SU-DHL-6 (cell line): ENCODE results near the gene MMP24OS.

Source experiments
- H2AFZ ChIP-seq: fragments of 200-600 bp; sonication (generic); 2 replicates; pipeline ENCODE4 v1.6.1; 2014; ENCODE audit warnings: low read depth, mild to moderate bottlenecking, moderate library complexity, mixed read lengths, antibody characterized with exemption, low read length; ENCODE audit not compliant: severe bottlenecking
- H3F3A ChIP-seq: fragments of 200-600 bp; shearing (Covaris generic); 2 replicates; pipeline ENCODE4 v1.6.0; 2016; ENCODE audit warnings: antibody characterized with exemption, mild to moderate bottlenecking; ENCODE audit not compliant: insufficient read depth
- H3K27ac ChIP-seq: fragments of 200-600 bp; sonication (generic); 2 replicates; pipeline ENCODE4 v1.5.1; 2016; ENCODE audit warnings: low read depth, mild to moderate bottlenecking, low read length, moderate library complexity, mixed read lengths
- H3K27me3 ChIP-seq: fragments of 200-600 bp; sonication (generic), shearing (Covaris generic); 2 replicates; pipeline ENCODE4 v1.6.0; 2014; ENCODE audit warnings: mild to moderate bottlenecking, low read length
- H3K36me3 ChIP-seq: fragments of 200-600 bp; sonication (generic); 2 replicates; pipeline ENCODE4 v1.6.1; 2014; ENCODE audit warnings: mild to moderate bottlenecking, low read length, mixed read lengths
- H3K4me2 ChIP-seq: fragments of 300-600, 200-600 bp; shearing (Covaris generic), sonication (generic); 2 replicates; pipeline ENCODE4 v1.6.0; 2014; ENCODE audit warnings: low read length, low read depth, mild to moderate bottlenecking; ENCODE audit not compliant: poor library complexity, severe bottlenecking
- H3K4me3 ChIP-seq: fragments of 200-600 bp; sonication (generic); 2 replicates; pipeline ENCODE4 v1.5.1; 2014; ENCODE audit warnings: antibody characterized with exemption, low read length, mild to moderate bottlenecking, mixed read lengths; ENCODE audit not compliant: insufficient read depth, poor library complexity, severe bottlenecking
- H3K79me2 ChIP-seq: fragments of 200-600 bp; sonication (generic); 2 replicates; pipeline ENCODE4 v1.6.1; 2014; ENCODE audit warnings: mild to moderate bottlenecking, low read length, moderate library complexity; ENCODE audit not compliant: insufficient read depth
- H3K9ac ChIP-seq: fragments of 200-600 bp; sonication (generic); 2 replicates; pipeline ENCODE4 v1.7.0; 2014; ENCODE audit warnings: mild to moderate bottlenecking, low read length
- H3K9me2 ChIP-seq: fragments of 200-600 bp; sonication (generic); replicated peaks from 2 replicates; pipeline ENCODE4 v1.6.1; 2014; ENCODE audit warnings: low read length; ENCODE audit not compliant: insufficient read depth
- H3K9me3 ChIP-seq: fragments of 200-600 bp; sonication (generic); 2 replicates; pipeline ENCODE4 v1.6.1; 2014; ENCODE audit warnings: low read length, mixed read lengths; ENCODE audit not compliant: insufficient read depth
- H4K20me1 ChIP-seq: fragments of 200-600 bp; sonication (generic); 2 replicates; pipeline ENCODE4 v1.6.1; 2014; ENCODE audit warnings: low read depth, mild to moderate bottlenecking, antibody characterized with exemption, low read length, moderate library complexity, mixed read lengths
- EZH2phosphoT487 ChIP-seq: fragments of 200-600 bp; sonication (generic), shearing (Covaris generic); conservative IDR thresholded peaks from 2 replicates; pipeline ENCODE4 v1.6.1; 2018; ENCODE audit warnings: mild to moderate bottlenecking, antibody characterized with exemption, low read length, moderate library complexity, mixed read lengths
- TF ChIP-seq, protein P1 (sequence below): fragments of 200-600 bp; sonication (generic); IDR thresholded peaks from one replicate; pipeline ENCODE4 v1.5.1; 2017; ENCODE audit warnings: antibody characterized with exemption, mild to moderate bottlenecking, low read length, moderate library complexity; ENCODE audit not compliant: insufficient read depth, poor library complexity, severe bottlenecking

Gene MMP24OS

DNA sequence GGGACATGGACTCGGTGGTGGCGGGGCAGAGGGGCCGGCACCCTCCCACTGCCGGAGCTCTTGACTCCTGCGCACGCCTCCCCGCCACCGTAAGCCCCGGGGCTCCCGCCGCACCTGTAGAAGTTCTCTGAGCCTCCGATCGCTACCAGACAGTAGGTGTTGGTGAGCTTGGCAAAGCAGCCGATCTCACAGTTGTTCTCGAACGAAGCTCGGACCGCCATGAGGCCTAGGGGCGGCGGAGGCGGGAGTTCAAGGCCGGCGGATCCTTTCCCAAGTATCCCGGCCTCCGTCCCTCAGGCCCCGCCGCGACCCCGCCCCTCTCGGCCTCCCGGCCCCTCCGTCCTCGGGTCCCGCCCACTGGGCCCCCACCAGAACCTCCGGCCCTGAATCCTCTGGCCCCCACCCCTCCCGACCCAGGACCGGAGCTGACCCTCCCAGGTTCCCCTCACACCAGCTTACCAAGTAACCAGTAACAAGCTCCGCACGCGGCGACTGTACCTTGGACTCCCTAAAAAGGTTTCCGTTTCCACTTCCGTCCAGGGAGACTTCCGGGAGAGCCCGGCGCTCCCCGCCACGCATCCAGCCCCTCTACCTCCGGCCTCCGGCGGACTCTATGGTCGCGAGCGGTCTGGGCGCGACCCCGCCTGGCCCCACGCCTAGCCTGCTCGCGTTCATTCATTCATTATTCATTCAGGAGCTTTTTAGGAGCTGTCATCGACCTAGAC lies 6.5 kb upstream of the MMP24OS start, which contains the start of gene EIF6:
TSS of gene EIF6 (minus strand) at position 506 of the 725 bp plus-strand sequence. CDS start at position 221, 285 bp downstream.
- Histone ChIP-seq H3K9ac (peak within 1 kb of the TSS; percentile 90), H3K79me2 (peaks cover 25% of the 10 kb centered on the region), H4K20me1 (no peaks in the 10 kb centered on the region), H3K4me3 (peak within 1 kb of the TSS; percentile 85), H3K9me3 (no peaks in the 10 kb centered on the region), H3K27ac (peak within 1 kb of the TSS; percentile 42), H3F3A (peaks cover 6% of the 10 kb centered on the region), H2AFZ (peak within 1 kb of the TSS; percentile 96), H3K27me3 (no peaks in the 10 kb centered on the region), H3K4me2 (peak within 1 kb of the TSS; percentile 80), H3K36me3 (0 out of 2 replicates have a peak, but pooled peaks cover 6% of the 10 kb centered on the region), H3K9me2 (no peaks in the 10 kb centered on the region)
- TF ChIP-seq, protein P1, sequence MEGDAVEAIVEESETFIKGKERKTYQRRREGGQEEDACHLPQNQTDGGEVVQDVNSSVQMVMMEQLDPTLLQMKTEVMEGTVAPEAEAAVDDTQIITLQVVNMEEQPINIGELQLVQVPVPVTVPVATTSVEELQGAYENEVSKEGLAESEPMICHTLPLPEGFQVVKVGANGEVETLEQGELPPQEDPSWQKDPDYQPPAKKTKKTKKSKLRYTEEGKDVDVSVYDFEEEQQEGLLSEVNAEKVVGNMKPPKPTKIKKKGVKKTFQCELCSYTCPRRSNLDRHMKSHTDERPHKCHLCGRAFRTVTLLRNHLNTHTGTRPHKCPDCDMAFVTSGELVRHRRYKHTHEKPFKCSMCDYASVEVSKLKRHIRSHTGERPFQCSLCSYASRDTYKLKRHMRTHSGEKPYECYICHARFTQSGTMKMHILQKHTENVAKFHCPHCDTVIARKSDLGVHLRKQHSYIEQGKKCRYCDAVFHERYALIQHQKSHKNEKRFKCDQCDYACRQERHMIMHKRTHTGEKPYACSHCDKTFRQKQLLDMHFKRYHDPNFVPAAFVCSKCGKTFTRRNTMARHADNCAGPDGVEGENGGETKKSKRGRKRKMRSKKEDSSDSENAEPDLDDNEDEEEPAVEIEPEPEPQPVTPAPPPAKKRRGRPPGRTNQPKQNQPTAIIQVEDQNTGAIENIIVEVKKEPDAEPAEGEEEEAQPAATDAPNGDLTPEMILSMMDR, result no peak
- TF ChIP-seq EZH2phosphoT487, result no peak

GRCh38 chr20:35283441-35284266 lies 5.7 kb upstream of the MMP24OS start:
- H3K4me3 ChIP-seq, result peak overlapping the region; percentile 85
- H3K27me3 ChIP-seq, result no peaks in the 10 kb centered on the region
- H3K9ac ChIP-seq, result peak overlapping the region; percentile 90
- peaks cover 25% of the 10 kb centered on the region for H3K79me2 ChIP-seq
- 0 out of 2 replicates have a peak, but pooled peaks cover 6% of the 10 kb centered on the region for H3K36me3 ChIP-seq
- no peak overlapping the region for H2AFZ ChIP-seq
- no peaks in the 10 kb centered on the region for H3K9me3 ChIP-seq
- TF ChIP-seq, protein P1, result no peak
- TF ChIP-seq EZH2phosphoT487, result no peak
- H3K27ac ChIP-seq, result 0 out of 2 replicates have a peak overlapping the region, but pooled peaks have one; percentile 42
- no peaks in the 10 kb centered on the region for H4K20me1 ChIP-seq
- no peaks in the 10 kb centered on the region for H3K9me2 ChIP-seq
- peaks cover 14% of the 10 kb centered on the region for H3F3A ChIP-seq
- peak overlapping the region; percentile 80 for H3K4me2 ChIP-seq

DNA sequence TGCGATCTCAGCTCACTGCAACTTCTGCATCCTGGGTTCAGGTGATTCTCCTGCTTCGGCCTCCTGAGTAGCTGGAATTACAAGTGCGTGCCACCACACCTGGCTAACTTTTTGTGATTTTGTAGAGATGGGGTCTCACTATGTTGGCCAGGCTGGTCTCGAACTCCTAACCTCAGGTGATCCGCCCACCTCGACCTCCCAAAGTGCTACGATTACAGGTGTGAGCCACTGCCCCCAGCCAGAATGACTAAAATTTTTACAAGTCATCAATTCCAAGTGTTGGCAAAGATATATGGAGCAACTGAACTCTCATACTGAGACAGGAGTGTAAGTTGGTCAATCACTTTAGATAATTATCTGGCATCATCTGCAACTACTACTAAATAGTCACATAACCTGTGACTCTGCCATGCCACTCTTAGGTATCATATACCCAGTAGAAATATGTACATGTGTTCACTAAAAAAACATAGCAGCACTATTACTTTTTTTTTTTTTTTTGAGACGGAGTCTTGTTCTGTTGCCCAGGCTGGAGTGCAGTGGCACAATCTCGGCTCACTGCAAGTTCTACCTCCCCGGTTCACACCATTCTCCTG lies 3.7 kb upstream of the MMP24OS start:
- Histone ChIP-seq H3K79me2 (peaks cover 31% of the 10 kb centered on the region), H3K4me2 (no peak overlapping the region), H3K9me2 (no peaks in the 10 kb centered on the region), H3K36me3 (0 out of 2 replicates have a peak, but pooled peaks cover 6% of the 10 kb centered on the region), H3K9me3 (no peaks in the 10 kb centered on the region), H3K27me3 (no peaks in the 10 kb centered on the region), H3K27ac (no peak overlapping the region), H3K4me3 (no peak overlapping the region), H3K9ac (no peak overlapping the region), H2AFZ (no peak overlapping the region), H3F3A (peaks cover 20% of the 10 kb centered on the region), H4K20me1 (no peaks in the 10 kb centered on the region)
- TF ChIP-seq, protein P1, result no peak
- no peak for TF ChIP-seq EZH2phosphoT487
